WERI-Rb-1 (cell line): ENCODE results near the gene SELENOO.
A peak's percentile ranks its signal among the peaks of the same experiment; 100 is the strongest.

Experiments
- DNase-seq: peaks from one replicate; pipeline ENCODE4 v3.0.0-alpha.2; 2020
- H3K27ac ChIP-seq: fragments of 250-450 bp; sonication (Bioruptor Pico); 2 replicates; pipeline ENCODE4 v1.5.1; 2020; ENCODE audit warnings: mild to moderate bottlenecking, moderate library complexity
- H3K27me3 ChIP-seq: fragments of 250-450 bp; sonication (Bioruptor Pico); 2 replicates; pipeline ENCODE4 v1.5.1; 2021; ENCODE audit warnings: mild to moderate bottlenecking, low read depth, moderate library complexity; ENCODE audit not compliant: insufficient read depth, severe bottlenecking
- H3K36me3 ChIP-seq: fragments of 250-450 bp; sonication (Bioruptor Pico); 2 replicates; pipeline ENCODE4 v1.5.1; 2020; ENCODE audit warnings: mild to moderate bottlenecking, moderate library complexity
- H3K4me3 ChIP-seq: 2 replicates; pipeline ENCODE4 v1.5.1; 2011; ENCODE audit warnings: low read depth, mild to moderate bottlenecking, control low read depth, low read length
- H3K9me3 ChIP-seq: fragments of 250-450 bp; sonication (Bioruptor Pico); 2 replicates; pipeline ENCODE4 v1.5.1; 2021; ENCODE audit warnings: mild to moderate bottlenecking, moderate library complexity; ENCODE audit not compliant: severe bottlenecking
- TF ChIP-seq, protein P1 (sequence below): IDR thresholded peaks from 2 replicates; pipeline ENCODE4 v1.5.1; 2011; ENCODE audit warnings: low read depth, mild to moderate bottlenecking, control low read depth, inconsistent platforms, low read length

SELENOO gene

DNA sequence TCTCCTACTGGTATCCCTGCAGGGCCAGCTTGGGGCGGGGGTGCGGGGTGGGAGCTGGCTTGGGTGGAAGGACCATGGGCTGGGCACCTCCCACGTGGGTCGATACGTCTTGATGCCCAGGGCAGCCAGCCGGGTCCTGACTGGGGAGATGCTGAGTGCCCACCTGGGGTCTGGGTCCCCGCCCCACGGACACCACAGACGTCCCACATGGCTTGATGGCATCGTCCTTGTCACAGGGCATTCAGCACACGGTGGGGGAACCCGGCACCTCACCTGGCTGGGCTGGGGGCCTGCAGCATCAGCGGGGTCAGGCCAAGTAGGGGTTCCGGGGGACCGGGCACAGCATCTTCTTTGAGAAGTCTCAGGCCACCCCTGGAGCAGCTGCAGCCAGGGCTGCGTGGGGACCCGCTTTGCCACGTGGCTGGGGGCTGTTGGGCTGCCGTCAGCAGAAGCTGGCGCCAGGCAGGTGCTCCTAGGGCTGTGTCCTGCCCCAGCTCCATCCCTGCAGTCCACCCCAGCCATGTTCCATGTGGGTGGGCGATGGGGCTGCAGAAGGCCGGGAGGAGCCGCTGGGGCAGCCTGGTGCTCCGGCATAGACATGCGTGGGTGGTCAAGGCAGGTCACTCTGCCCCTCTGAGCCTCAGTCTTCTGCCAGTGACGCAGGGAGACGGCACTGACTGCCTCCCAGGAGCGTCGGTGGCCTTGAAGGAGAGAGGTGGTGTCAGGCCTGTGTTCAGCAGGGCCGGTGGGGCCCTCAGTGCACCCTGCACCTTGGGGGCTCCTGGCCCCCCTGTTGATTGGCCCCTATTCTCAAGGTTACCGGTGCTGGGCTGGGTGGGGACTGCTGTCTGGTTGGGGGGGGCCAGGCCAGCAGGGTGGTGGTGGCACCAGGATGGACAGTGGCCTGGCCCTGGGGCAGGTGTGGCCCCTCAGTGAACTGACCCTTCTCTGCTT lies 8.4 kb downstream of the SELENOO start:
- Histone ChIP-seq H3K36me3 (peaks cover 46% of the 10 kb centered on the region), H3K4me3 (no peak overlapping the region), H3K27ac (no peak overlapping the region), H3K9me3 (no peaks in the 10 kb centered on the region), H3K27me3 (no peaks in the 10 kb centered on the region)
- TF ChIP-seq, protein P1, sequence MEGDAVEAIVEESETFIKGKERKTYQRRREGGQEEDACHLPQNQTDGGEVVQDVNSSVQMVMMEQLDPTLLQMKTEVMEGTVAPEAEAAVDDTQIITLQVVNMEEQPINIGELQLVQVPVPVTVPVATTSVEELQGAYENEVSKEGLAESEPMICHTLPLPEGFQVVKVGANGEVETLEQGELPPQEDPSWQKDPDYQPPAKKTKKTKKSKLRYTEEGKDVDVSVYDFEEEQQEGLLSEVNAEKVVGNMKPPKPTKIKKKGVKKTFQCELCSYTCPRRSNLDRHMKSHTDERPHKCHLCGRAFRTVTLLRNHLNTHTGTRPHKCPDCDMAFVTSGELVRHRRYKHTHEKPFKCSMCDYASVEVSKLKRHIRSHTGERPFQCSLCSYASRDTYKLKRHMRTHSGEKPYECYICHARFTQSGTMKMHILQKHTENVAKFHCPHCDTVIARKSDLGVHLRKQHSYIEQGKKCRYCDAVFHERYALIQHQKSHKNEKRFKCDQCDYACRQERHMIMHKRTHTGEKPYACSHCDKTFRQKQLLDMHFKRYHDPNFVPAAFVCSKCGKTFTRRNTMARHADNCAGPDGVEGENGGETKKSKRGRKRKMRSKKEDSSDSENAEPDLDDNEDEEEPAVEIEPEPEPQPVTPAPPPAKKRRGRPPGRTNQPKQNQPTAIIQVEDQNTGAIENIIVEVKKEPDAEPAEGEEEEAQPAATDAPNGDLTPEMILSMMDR, result no peak
- DNase-seq, result no peak

DNA sequence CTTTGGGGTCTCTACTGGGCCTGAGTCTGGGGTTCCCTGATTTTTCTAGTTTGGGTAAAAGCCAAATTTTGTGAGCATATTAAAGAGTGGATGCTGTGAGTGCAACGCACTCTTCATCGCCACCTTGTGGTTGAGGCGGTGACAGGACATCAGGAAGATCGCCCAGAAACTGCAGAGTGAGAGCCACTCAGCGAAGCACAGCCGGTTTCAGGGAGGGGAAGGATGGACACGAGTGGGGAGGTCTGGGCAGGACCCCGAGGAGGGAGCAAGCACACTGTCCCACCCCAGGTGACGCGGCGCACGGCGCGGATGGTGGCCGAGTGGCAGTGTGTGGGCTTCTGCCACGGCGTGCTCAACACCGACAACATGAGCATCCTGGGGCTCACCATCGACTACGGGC lies 9.1 kb downstream of the SELENOO start:
- H3K27me3 ChIP-seq, result no peaks in the 10 kb centered on the region
- no peaks in the 10 kb centered on the region for H3K9me3 ChIP-seq
- H3K36me3 ChIP-seq, result peaks cover 53% of the 10 kb centered on the region
- TF ChIP-seq, protein P1, result peak; percentile 87
- DNase-seq, result peak; percentile 53
- H3K4me3 ChIP-seq, result no peak overlapping the region
- H3K27ac ChIP-seq, result no peak overlapping the region

DNA sequence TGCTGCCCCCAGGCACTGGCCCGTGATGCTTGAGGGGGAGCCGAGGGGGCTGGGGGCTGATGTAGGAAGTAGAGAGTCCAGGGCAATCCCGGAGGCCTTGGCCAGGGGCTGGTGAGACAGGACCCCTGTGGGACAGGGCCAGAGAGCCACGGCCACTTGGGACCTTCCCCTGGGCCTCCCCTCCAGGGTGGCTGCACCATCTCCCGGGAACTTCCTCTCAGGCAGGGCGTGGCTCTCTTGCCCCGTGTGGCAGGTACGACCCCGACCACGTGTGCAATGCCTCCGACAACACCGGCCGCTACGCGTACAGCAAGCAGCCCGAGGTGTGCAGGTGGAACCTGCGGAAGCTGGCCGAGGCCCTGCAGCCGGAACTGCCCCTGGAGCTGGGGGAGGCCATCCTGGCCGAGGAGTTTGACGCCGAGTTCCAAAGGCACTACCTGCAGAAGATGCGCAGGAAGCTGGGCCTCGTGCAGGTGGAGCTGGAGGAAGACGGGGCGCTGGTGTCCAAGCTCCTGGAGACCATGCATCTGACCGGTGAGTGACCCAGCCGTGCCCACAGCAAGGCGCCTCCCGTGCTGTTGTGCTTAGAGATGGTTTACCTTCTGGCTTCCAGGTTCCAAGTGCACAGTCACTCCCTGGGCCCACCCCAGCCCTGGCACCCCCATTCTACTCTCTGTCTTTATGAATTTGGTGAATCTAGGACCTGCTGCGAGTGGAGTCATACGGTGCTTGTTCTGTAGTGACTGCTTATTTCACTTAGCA lies 9.7 kb downstream of the SELENOO start:
- TF ChIP-seq, protein P1, result no peak
- H3K4me3 ChIP-seq, result no peak overlapping the region
- no peaks in the 10 kb centered on the region for H3K27me3 ChIP-seq
- H3K9me3 ChIP-seq, result no peaks in the 10 kb centered on the region
- peaks cover 55% of the 10 kb centered on the region for H3K36me3 ChIP-seq
- no peak for DNase-seq
- no peak overlapping the region for H3K27ac ChIP-seq

DNA sequence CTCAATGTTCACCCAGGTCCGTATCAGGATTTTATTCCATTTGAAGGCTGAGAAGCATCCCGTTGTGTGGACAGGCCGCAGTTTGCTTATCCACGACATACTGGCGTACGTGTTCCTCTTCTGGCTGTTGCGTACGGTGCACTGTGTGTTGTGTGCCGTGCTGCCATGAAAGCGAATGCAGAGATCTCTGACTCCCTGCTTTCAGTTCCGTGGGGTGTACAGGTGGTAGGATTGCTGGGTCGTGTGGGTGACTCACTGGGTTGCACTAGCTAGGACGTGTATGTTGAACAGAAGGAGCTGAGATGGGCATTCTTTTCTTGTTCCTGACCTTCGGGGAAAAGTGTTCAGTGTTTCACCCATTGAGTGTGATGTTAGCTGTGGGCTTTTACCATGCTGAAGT lies 10.3 kb downstream of the SELENOO start:
- no peak overlapping the region for H3K27ac ChIP-seq
- no peak for DNase-seq
- TF ChIP-seq, protein P1, result no peak
- H3K9me3 ChIP-seq, result no peaks in the 10 kb centered on the region
- H3K4me3 ChIP-seq, result no peak overlapping the region
- no peaks in the 10 kb centered on the region for H3K27me3 ChIP-seq
- H3K36me3 ChIP-seq, result peaks cover 57% of the 10 kb centered on the region

DNA sequence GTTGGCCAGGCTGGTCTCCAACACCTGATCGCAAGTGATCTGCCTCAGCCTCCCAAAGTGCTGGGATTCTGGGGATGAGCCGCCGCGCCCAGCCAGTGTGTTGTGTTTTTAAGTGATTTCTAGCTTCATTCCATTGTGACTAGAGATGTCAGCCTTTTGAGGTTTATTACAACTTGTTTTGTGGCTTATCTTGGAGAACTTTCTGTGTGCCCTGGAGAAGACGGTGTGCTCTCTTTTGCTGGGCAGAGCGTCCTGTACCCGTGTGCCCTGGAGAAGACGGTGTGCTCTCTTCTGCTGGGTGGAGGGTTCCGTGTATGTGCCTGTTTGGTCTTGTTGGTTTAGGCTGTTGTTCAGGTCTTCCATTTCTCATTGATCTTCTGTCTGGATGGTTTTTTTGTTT lies 12.5 kb downstream of the SELENOO start:
- Histone ChIP-seq H3K4me3 (no peak overlapping the region), H3K9me3 (no peaks in the 10 kb centered on the region), H3K27ac (no peak overlapping the region), H3K36me3 (peaks cover 67% of the 10 kb centered on the region), H3K27me3 (no peaks in the 10 kb centered on the region)
- TF ChIP-seq, protein P1, result no peak
- no peak for DNase-seq
